ENCODE measurements around the gene STUB1. TPM values are rescaled to one million over a fixed set of nuclear protein-coding genes. Genes with fewer than 3 reads are reported as not detected.
A peak's percentile ranks its signal among the peaks of the same experiment; 100 is the strongest.
"Not testable (repeated sequence)": the region's sequence is repeated elsewhere in the genome, so short reads cannot be mapped to it uniquely, and the experiment has no call there.

STUB1 gene
- total and polyA plus RNA-seq, 3 donors from 2014 or later, result 93.3 to 160 (median 126) TPM

- intact Hi-C loops (cut with DNase I; ENCODE audit: low total_unique reads), result no loop called here
- Histone ChIP-seq H3K4me3 (no peak overlapping the region), H3K27ac (no peak overlapping the region), H3K4me1 (peaks cover 35% of the 10 kb centered on the region), H3K9me3 (no peaks in the 10 kb centered on the region), H3K36me3 (ENCODE audit: low read depth, missing control alignments) (no peaks in the 10 kb centered on the region), H3K27me3 (no peaks in the 10 kb centered on the region)
- WGBS, 2 donors, result 92% methylated on average over 51 of the region's 51 CpGs; no CpG with 5 or more reads in 1 of the 2 donors
- no peak for DNase-seq
- TF ChIP-seq POLR2A (IDR thresholded peaks at IDR 0.05) (no peak), CTCF (IDR thresholded peaks at IDR 0.05) (no peak)
Measured at GRCh38 chr16:686459-687260, 6.5 kb downstream of the STUB1 start.

GRCh38 chr16:687499-687898, 7.3 kb downstream of the STUB1 start:
- TF ChIP-seq POLR2A (IDR thresholded peaks at IDR 0.05) (no peak), CTCF (IDR thresholded peaks at IDR 0.05) (no peak)
- H3K36me3 ChIP-seq (ENCODE audit: low read depth, missing control alignments), result no peaks in the 10 kb centered on the region
- H3K27ac ChIP-seq, result no peak overlapping the region
- no peak overlapping the region for H3K4me3 ChIP-seq
- H3K4me1 ChIP-seq, result peaks cover 33% of the 10 kb centered on the region
- H3K27me3 ChIP-seq, result no peaks in the 10 kb centered on the region
- intact Hi-C loops (cut with DNase I; ENCODE audit: low total_unique reads), result no loop called here
- no peaks in the 10 kb centered on the region for H3K9me3 ChIP-seq
- no peak for DNase-seq
- WGBS, 2 donors, result 87 to 94% methylated on average over 18 to 19 of the region's 19 CpGs

- Histone ChIP-seq H3K36me3 (ENCODE audit: low read depth, missing control alignments) (no peaks in the 10 kb centered on the region), H3K4me1 (peaks cover 25% of the 10 kb centered on the region), H3K9me3 (no peaks in the 10 kb centered on the region), H3K27ac (peak overlapping the region; percentile 73 to 74), H3K4me3 (peak overlapping the region; percentile 86 to 97), H3K27me3 (no peaks in the 10 kb centered on the region)
- DNase-seq, result no peak
- intact Hi-C loops (cut with DNase I; ENCODE audit: low total_unique reads), result no loop called here
- WGBS, 2 donors, result 80 to 85% methylated on average over 16 to 26 of the region's 26 CpGs
- TF ChIP-seq POLR2A (IDR thresholded peaks at IDR 0.05) (no peak), CTCF (IDR thresholded peaks at IDR 0.05) (no peak)
Measured at GRCh38 chr16:689175-689897, 9.1 kb downstream of the STUB1 start.

GRCh38 chr16:691242-691641, 11.0 kb downstream of the STUB1 start:
- H3K36me3 ChIP-seq (ENCODE audit: low read depth, missing control alignments); intact Hi-C loops (cut with DNase I; ENCODE audit: low total_unique reads): not testable (repeated sequence)
- H3K4me1 ChIP-seq, result peaks cover 19% of the 10 kb centered on the region

GRCh38 chr16:692356-693108, 12.3 kb downstream of the STUB1 start:
- no peaks in the 10 kb centered on the region for H3K36me3 ChIP-seq (ENCODE audit: low read depth, missing control alignments)
- TF ChIP-seq POLR2A (IDR thresholded peaks at IDR 0.05) (no peak), CTCF (IDR thresholded peaks at IDR 0.05) (no peak)

More at GRCh38 chr16:691242-691641, 11.0 kb downstream of the STUB1 start:
- H3K9me3 ChIP-seq, DNase-seq, H3K27me3 ChIP-seq, H3K27ac ChIP-seq, H3K4me3 ChIP-seq: not testable (repeated sequence)
- WGBS, 2 donors, result 75 to 85% methylated on average over 16 of the region's 16 CpGs

More at GRCh38 chr16:692356-693108, 12.3 kb downstream of the STUB1 start:
- intact Hi-C loops (cut with DNase I; ENCODE audit: low total_unique reads), result no loop called here
- 72 to 74% methylated on average over 10 of the region's 10 CpGs for WGBS, 2 donors
- Histone ChIP-seq H3K27me3 (no peaks in the 10 kb centered on the region), H3K9me3 (no peaks in the 10 kb centered on the region), H3K4me3 (no peak overlapping the region), H3K4me1 (peaks cover 19% of the 10 kb centered on the region), H3K27ac (no peak overlapping the region)
- no peak for DNase-seq
